ENCODE data around the gene NR3C1.
"Not testable (repeated sequence)": the region's sequence is repeated elsewhere in the genome, so short reads cannot be mapped to it uniquely, and the experiment has no call there.

The NR3C1 gene

GRCh38 chr5:143359869-143360268 lies 43.6 kb downstream of the NR3C1 start:
- DNase-seq: no peak

GRCh38 chr5:143356855-143357583 lies 46.5 kb downstream of the NR3C1 start:
- no peak for DNase-seq

GRCh38 chr5:143355710-143356109 lies 47.8 kb downstream of the NR3C1 start:
- peak; percentile 62 for DNase-seq

DNA sequence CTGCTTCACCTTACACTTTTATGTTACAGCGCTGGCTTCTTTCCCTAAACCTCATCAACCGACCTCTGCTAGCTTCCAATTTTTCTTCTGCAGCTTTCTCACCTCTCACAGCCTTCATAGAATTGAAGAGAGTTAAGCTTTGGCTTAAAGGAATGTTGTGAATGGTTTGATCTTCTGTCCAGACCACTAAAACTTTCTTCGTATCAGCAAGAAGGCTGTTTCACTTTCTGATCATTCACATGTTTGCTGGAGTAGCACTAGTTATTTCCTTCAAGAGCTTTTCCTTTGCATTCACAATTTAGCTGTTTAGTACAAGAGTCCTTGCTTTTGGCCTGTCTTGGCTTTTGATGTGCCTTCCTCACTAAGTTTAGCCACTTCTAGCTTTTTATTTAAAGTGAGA lies 49.5 kb downstream of the NR3C1 start:
- DNase-seq: no peak

DNA sequence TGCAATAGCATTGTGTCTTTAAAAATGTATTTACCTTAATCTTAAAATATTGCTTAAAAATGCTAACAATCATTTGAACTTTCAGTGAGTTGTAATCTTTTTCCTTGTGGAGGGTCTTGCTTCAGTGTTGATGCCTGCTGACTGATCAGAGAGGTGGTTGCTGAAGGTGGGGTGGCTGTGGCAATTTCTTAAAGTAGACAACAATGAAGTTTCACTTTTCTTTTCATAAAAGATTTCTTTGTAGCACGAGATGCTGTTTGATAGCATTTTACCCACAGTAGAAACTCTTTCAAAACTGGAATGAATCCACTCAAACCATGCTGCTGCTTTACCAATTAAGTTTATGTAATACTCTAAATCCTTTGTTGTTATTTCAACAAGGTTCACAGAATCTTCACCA lies 50.8 kb downstream of the NR3C1 start:
- DNase-seq: no peak

GRCh38 chr5:143350751-143351602 lies 52.5 kb downstream of the NR3C1 start:
- DNase-seq: no peak

- no peak for DNase-seq
Measured at GRCh38 chr5:143350341-143350740, 53.1 kb downstream of the NR3C1 start.

- no peak for DNase-seq
Measured at GRCh38 chr5:143349177-143349576, 54.3 kb downstream of the NR3C1 start.

GRCh38 chr5:143347698-143348344 lies 55.7 kb downstream of the NR3C1 start:
- no peak for DNase-seq

GRCh38 chr5:143347046-143347445 lies 56.4 kb downstream of the NR3C1 start:
- DNase-seq: no peak

DNA sequence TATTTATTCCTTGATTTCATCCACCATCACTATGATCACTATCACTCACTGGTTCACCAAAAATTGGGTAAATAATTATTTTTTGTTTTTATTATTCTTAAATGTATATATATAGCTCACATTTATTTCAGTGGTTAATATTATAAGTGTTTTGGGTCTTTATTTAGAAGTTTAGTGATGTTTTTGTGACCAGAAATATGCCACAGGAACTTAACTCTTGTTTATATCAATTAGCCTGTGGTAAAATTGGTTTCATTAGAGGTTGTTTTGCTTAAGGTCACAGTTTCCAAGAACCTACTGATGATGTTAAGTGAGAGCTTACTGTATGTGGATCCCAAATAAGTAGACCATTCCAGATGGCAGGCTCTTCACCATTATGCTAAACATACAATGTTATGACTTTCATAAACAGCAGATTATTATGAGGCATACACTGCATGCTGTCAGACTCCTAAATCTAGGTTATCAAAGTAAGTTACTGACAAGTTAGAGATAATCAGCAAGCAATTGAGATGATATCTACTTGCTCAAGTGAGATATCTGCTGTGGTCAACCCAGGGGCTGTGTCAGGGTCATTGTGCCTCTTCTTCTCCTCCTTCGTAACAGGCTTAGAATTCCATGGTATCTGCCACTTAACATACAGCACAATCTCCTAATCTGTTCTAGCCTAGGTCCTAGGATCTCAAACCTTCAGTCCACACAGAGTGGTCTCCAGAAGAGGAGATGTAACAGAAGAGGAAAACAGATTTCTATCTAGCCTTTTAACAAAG lies 57.6 kb downstream of the NR3C1 start:
- no peak for DNase-seq

GRCh38 chr5:143343042-143343441 lies 60.4 kb downstream of the NR3C1 start:
- DNase-seq: no peak

- DNase-seq: no peak
Measured at GRCh38 chr5:143342607-143343006, 60.9 kb downstream of the NR3C1 start.

DNA sequence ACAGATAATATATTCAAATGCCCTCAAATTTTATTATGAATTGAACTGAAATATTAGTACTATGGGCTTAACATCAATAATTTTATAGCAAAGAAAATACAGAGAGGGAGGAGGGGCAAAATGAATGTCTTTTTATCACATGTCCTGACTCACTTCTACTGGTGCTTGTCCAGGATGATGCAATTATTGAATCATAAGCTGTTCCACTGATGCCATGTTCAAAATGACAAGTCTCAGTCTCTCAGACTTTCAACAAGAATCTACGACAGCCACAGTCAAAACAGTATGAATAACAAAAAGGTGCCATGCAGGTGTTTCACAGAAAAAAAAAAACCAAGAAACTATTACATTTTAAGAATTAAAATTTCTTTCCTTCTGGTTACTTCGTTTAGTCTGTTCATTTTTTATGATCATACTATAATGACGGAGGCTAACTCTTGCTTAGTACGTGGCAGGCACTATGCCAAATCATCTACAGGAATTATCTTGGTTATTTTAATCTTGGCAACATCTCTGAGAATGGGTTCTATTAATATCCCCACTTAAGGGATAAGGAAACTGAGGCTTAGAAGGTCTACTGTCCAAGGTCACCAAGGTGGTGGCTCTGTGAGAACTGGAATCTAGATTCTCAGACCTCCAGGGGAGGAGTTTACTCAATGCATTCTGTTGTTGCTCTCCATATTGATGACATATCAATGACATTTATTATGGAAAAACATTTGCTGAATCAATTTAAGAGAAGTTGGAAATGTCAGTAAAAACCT lies 61.5 kb downstream of the NR3C1 start:
- DNase-seq: no peak

DNA sequence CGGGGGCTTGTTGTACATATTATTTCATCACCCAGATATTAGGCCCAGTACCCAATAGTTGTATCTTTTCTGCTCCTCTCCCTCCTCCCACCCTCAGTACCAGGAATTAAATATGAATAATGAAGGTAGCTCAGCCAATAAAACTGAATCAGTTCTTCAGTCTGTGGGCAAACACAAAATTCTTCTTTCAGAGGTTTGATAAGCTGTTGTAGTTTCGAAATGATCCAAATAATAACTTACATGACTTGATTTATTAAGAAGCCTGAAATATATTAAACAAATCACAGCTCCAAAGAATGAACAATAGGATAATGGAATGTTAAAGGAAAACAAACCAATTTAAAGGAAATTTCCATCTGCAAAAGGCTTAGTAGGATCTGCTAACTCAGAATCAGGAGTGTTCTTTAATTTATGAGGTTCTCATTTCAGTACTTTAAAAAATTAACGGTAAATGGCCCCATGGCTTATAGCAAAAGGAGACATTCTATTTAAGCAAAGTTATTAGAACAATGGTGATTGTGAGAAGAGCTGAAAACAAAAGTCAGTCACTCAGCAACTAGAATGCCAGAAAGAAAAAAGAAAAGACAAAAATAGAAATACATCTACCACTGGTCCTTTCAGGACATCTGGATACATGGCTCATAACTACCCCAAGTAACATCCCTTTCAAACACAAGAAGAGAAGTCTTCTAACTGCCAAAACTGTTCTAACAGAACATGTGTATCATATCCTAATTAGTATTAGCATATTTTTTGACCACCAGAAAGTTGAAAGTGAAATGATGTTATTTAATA lies 62.4 kb downstream of the NR3C1 start:
- no peak for DNase-seq

GRCh38 chr5:143338658-143339366 lies 64.7 kb downstream of the NR3C1 start:
- DNase-seq: no peak

- no peak for DNase-seq
Measured at GRCh38 chr5:143337946-143338345, 65.5 kb downstream of the NR3C1 start.

DNA sequence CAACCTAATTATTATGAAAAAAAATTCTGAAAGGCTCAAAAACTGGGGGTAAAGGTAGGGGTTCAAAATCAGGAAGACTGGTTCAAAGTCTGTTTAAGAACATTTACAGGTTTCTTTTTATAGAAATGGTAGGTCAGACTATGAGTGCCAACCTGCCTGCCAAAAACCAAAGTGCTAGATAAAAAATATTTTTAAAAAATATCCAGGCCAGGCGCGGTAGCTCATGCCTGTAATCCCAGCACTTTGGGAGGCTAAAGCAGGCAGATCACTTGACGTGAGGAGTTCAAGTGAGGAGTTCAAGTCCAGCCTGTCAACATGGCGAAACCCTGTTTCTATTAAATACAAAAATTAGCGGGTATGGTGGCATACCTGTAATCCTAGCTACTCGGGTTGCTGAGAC lies 67.0 kb downstream of the NR3C1 start:
- no peak for DNase-seq

- no peak for DNase-seq
Measured at GRCh38 chr5:143334903-143335302, 68.6 kb downstream of the NR3C1 start.

- DNase-seq: not testable (repeated sequence)
Measured at GRCh38 chr5:143334380-143334779, 69.1 kb downstream of the NR3C1 start.

GRCh38 chr5:143331956-143332355 lies 71.5 kb downstream of the NR3C1 start:
- DNase-seq: no peak

All from CD4-positive, alpha-beta T cell treated with Interleukin-15 for 1 hour (primary cell).